EL (cell line): ENCODE measurements around the gene CCT6B.

Experiments
- DNase-seq: peaks from one replicate; pipeline ENCODE4 v3.0.0-alpha.2; 2016

CCT6B gene

DNA sequence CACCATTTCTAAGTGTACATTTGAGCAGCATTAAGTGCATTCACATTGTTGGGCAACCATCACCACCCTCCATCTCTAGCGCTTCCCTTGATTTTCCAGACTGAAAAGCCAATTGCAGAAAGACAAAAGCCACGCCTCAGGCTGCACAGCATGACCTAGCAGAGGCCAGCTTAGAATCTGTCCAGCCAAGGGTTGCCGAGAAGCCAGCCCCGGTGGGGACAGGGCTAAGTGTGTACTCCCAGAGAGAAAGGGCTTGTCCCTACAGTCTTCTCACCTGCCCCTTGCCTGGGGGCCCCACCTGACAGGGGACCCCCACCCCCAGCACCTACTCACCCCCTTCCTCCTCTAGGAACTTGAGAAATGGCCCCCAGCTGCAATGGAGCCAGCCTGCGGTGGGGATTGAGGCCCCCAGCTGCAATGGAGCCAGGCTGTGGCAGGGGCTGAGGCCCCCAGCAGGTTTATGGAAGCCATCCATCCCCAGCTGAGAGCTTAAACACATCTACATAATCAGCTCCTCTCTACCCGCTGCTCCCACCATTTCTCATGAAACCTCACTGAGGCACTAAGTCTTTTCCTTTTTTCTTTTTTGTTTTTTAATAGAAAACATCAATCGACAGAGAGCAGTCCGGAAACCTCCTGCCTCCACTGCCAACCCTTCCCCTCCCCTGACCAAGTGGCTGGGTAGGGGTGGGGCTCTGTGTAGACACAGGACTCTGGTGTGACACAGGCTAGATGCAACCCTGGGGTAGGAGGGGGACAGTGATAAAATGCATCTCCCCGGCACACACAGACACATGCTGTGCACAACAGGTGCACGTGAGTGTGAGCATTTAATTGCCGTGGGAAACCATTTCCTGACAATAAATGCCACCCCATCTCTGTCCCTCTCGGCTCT lies 77.9 kb downstream of the CCT6B start:
- DNase-seq: no peak

DNA sequence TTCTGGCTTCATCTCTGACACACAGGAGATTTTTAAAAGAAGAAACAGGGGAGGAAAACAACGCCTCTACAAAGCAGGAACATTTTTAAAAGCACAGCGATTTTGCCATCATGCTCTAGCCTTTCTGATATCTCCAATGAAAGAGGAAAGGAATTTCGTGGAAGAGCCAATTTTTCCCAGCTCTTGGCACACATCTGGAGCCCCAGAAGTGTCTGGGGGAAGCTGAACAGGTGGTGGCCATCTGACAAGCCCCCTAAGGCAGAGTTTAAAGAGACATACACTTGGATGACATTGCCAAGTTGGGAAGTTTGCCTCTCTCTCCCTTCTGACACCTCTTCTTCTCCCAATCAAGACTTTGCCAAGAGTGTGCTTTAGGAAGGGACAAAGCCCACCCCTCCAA lies 82.1 kb downstream of the CCT6B start:
- no peak for DNase-seq
